Nephron (organoid): ENCODE measurements around the gene CENPA.
A peak's percentile ranks its signal among the peaks of the same experiment; 100 is the strongest.

ENCODE experiments used
- H3K27ac Mint-ChIP-seq, 3 experiments: 2 replicates each; pipeline ENCODE4 v1.8.0; 2020; ENCODE audit warnings: mixed read lengths in 3 of 3, mild to moderate bottlenecking in 2 of 3, moderate library complexity in 1 of 3
- H3K27me3 Mint-ChIP-seq: 2 replicates; pipeline ENCODE4 v1.8.0; 2021; ENCODE audit warnings: low read depth, mild to moderate bottlenecking, moderate library complexity, mixed read lengths
- H3K36me3 Mint-ChIP-seq: 2 replicates; pipeline ENCODE4 v1.8.0; 2020; ENCODE audit warnings: low read depth, mixed read lengths
- H3K4me1 Mint-ChIP-seq: 2 replicates; pipeline ENCODE4 v1.8.0; 2020; ENCODE audit warnings: mixed read lengths
- H3K4me3 Mint-ChIP-seq, 3 experiments: 2 replicates each; pipeline ENCODE4 v1.8.0; 2020; ENCODE audit warnings: mild to moderate bottlenecking in 3 of 3, mixed read lengths in 3 of 3, moderate library complexity in 2 of 3
- H3K9me3 Mint-ChIP-seq: 2 replicates; pipeline ENCODE4 v1.8.0; 2020; ENCODE audit warnings: mixed read lengths
- TF ChIP-seq, protein P1 (sequence below), 3 experiments: fragments of 200-600 bp; sonication (generic); IDR thresholded peaks; one replicate each; pipeline ENCODE4 v1.5.0; 2021; ENCODE audit warnings: antibody characterized with exemption in 3 of 3; ENCODE audit not compliant: unreplicated experiment in 3 of 3

Gene CENPA

DNA sequence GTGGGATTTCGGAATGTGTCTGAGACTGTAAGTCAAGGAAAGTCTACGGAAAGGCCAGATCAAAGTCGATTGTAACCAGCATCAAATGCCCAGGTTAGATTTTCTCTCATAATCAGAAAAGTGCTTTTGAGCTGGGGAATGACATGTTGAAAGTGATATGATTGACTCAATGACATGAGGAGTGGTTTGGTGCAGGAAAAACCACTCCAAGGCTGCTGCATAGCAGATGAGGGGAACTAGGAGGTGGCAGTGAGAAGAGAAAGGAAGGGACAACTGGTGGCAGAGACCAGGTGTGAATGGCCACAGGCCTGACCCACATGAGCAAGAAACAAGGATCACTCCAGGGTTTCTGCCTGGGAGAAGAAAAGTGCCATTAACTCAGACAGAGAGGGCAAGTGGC lies 20.9 kb upstream of the CENPA start:
- TF ChIP-seq, protein P1, sequence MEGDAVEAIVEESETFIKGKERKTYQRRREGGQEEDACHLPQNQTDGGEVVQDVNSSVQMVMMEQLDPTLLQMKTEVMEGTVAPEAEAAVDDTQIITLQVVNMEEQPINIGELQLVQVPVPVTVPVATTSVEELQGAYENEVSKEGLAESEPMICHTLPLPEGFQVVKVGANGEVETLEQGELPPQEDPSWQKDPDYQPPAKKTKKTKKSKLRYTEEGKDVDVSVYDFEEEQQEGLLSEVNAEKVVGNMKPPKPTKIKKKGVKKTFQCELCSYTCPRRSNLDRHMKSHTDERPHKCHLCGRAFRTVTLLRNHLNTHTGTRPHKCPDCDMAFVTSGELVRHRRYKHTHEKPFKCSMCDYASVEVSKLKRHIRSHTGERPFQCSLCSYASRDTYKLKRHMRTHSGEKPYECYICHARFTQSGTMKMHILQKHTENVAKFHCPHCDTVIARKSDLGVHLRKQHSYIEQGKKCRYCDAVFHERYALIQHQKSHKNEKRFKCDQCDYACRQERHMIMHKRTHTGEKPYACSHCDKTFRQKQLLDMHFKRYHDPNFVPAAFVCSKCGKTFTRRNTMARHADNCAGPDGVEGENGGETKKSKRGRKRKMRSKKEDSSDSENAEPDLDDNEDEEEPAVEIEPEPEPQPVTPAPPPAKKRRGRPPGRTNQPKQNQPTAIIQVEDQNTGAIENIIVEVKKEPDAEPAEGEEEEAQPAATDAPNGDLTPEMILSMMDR (IDR thresholded peaks at IDR 0.05; ENCODE audit: unreplicated experiment in 3 of 3), result no peak
- Mint-ChIP-seq H3K36me3 (no peaks in the 10 kb centered on the region), H3K9me3 (no peaks in the 10 kb centered on the region), H3K4me3 (peak overlapping the region; percentile 89 to 93 (median 90)), H3K27me3 (no peaks in the 10 kb centered on the region), H3K4me1 (peaks cover 26% of the 10 kb centered on the region), H3K27ac (peak overlapping the region in 2 of 3 experiments; percentile 2 to 13)

DNA sequence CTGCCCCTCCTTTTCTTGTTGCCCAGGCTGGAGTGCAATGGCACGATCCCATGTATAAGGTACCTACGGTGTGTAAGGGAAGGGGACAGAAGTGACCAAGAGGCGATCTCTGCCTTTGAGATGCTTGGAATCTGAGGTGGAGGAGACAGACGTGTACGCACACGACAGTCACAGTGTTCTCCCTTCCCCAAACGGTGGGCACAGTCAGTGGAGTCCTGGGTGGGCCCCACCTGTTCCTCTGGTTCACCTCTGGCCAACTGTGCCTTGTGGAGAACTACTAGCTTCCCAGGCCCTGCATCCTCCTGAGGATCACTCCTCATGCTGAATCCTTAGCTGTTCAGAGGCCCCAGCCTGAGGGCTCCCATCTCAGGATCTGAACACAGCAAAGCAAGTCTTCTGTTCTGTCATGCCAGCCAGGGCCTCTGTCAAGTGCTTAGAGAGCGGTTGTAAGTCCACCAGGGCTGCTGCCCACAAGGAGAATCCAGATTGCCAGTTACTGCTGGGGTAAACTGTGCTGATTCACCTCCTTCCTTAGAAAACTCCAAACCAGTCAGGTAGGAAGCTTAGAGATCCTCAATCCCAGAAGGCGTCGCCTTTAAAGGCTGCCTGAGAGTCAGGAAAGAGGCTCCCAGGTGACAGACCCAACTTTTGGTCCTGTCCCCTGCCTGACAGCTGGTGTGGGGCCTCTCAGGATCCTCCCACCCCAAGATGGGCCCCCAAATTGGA lies 20.2 kb upstream of the CENPA start:
- peak overlapping the region in 1 of 3 experiments; percentile 60 for H3K27ac Mint-ChIP-seq
- no peaks in the 10 kb centered on the region for H3K9me3 Mint-ChIP-seq
- peak overlapping the region; percentile 89 to 93 (median 90) for H3K4me3 Mint-ChIP-seq
- H3K36me3 Mint-ChIP-seq, result no peaks in the 10 kb centered on the region
- H3K27me3 Mint-ChIP-seq, result no peaks in the 10 kb centered on the region
- TF ChIP-seq, protein P1 (IDR thresholded peaks at IDR 0.05; ENCODE audit: unreplicated experiment in 3 of 3), result no peak
- H3K4me1 Mint-ChIP-seq, result peaks cover 26% of the 10 kb centered on the region

DNA sequence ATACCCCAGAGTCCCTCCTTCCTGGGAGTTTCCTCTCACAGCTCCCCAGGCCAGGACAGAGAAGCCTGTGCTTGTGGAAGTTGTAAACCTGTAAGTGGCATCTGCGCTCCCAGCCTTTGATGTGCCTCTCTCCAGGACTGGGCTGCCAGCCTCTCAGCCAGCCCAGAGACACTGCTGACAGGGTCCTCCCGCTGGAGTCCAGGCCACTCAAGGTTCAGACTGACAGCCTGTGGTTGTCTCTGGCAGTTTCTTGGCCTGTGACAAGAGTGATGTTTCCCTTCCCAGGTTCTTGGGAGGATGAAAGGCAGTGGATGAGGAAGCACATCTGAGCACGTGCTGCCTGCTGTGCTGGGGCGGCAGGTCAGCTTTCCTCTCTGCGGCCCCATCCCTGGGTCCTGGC lies 18.7 kb upstream of the CENPA start:
- peaks cover 36% of the 10 kb centered on the region for H3K4me1 Mint-ChIP-seq
- TF ChIP-seq, protein P1 (IDR thresholded peaks at IDR 0.05; ENCODE audit: unreplicated experiment in 3 of 3), result no peak

DNA sequence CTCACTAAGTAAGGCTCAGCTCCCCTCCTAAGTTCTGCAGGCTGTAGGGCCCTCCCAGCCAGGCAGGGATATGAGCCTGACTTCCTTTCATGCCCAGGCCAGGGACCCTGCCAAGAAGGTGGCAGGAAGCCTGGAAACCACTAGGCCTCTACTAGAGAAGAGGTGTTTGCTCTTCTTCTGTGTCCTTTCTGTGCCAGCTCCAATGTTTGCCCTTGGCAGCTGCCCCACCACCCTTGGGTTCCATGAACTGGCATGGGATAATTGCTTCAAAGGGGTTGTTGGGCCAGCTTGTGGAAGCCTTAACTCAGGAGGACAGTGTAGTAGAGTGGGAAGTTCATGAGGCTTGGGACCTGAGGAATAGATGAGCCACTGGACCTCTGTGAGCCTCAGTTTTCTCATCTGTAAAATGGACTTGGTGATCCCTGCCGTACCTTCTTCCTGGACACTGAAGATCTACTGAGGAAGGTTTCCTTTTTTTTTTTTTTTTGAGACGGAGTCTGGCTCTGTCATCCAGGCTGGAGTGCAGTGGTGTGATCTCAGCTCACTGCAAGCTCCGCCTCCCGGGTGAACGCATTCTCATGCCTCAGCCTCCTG lies 17.9 kb upstream of the CENPA start:
- peaks cover 44% of the 10 kb centered on the region for H3K4me1 Mint-ChIP-seq
- H3K9me3 Mint-ChIP-seq, result no peaks in the 10 kb centered on the region
- H3K4me3 Mint-ChIP-seq, result no peak overlapping the region

More for the DNA sequence above, 18.7 kb upstream of the CENPA start:
- no peaks in the 10 kb centered on the region for H3K27me3 Mint-ChIP-seq
- peak overlapping the region in 1 of 3 experiments; percentile 38 for H3K27ac Mint-ChIP-seq
- H3K36me3 Mint-ChIP-seq, result no peaks in the 10 kb centered on the region
- no peaks in the 10 kb centered on the region for H3K9me3 Mint-ChIP-seq
- peak overlapping the region in 2 of 3 experiments; percentile 67 to 69 for H3K4me3 Mint-ChIP-seq

DNA sequence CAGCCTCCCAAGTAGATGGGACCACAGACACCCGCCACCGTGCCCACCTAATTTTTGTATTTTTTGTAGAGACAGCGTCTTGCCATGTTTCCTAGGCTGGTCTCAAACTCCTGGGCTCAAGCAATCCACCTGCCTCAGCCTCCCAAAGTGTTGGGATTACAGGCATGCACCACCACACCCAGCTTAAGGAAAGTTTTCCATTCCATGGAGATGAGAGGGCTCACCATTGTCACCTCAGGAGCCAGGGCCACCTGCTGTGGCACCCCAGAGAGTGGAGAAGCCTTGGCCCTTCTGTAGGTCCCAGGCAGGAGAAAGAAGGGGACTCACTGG lies 17.1 kb upstream of the CENPA start:
- TF ChIP-seq, protein P1 (IDR thresholded peaks at IDR 0.05; ENCODE audit: unreplicated experiment in 3 of 3), result no peak
- no peaks in the 10 kb centered on the region for H3K9me3 Mint-ChIP-seq
- peaks cover 44% of the 10 kb centered on the region for H3K4me1 Mint-ChIP-seq
- H3K4me3 Mint-ChIP-seq, result no peak overlapping the region
- no peaks in the 10 kb centered on the region for H3K36me3 Mint-ChIP-seq
- no peak overlapping the region for H3K27ac Mint-ChIP-seq
- H3K27me3 Mint-ChIP-seq, result no peaks in the 10 kb centered on the region

More for the DNA sequence above, 17.9 kb upstream of the CENPA start:
- TF ChIP-seq, protein P1 (IDR thresholded peaks at IDR 0.05; ENCODE audit: unreplicated experiment in 3 of 3), result no peak
- H3K36me3 Mint-ChIP-seq, result no peaks in the 10 kb centered on the region
- H3K27me3 Mint-ChIP-seq, result no peaks in the 10 kb centered on the region
- peak overlapping the region in 1 of 3 experiments; percentile 38 for H3K27ac Mint-ChIP-seq
